Activated T-cell treated with anti-CD3 and anti-CD28 coated beads, Interleukin-2, amount 50 U/mL, for 24 hours (primary cell): ENCODE data around the gene RPH3AL.

Experiments
- DNase-seq: peaks from one replicate; pipeline ENCODE4 v3.0.0-alpha.2; 2020
- H3K27ac Mint-ChIP-seq: 2 replicates; pipeline ENCODE4 v1.8.0; 2020; ENCODE audit warnings: mild to moderate bottlenecking, mixed read lengths
- H3K27me3 Mint-ChIP-seq: 2 replicates; pipeline ENCODE4 v1.8.0; 2020; ENCODE audit warnings: mixed read lengths
- H3K36me3 Mint-ChIP-seq: 2 replicates; pipeline ENCODE4 v1.8.0; 2020; ENCODE audit warnings: low read depth, mixed read lengths
- H3K4me1 Mint-ChIP-seq: 2 replicates; pipeline ENCODE4 v1.8.0; 2020; ENCODE audit warnings: low read depth, mixed read lengths
- H3K4me3 Mint-ChIP-seq: 2 replicates; pipeline ENCODE4 v1.8.0; 2020; ENCODE audit warnings: mild to moderate bottlenecking, moderate library complexity, mixed read lengths
- H3K9me3 Mint-ChIP-seq: 2 replicates; pipeline ENCODE4 v1.8.0; 2020; ENCODE audit warnings: mixed read lengths

The RPH3AL gene

DNA sequence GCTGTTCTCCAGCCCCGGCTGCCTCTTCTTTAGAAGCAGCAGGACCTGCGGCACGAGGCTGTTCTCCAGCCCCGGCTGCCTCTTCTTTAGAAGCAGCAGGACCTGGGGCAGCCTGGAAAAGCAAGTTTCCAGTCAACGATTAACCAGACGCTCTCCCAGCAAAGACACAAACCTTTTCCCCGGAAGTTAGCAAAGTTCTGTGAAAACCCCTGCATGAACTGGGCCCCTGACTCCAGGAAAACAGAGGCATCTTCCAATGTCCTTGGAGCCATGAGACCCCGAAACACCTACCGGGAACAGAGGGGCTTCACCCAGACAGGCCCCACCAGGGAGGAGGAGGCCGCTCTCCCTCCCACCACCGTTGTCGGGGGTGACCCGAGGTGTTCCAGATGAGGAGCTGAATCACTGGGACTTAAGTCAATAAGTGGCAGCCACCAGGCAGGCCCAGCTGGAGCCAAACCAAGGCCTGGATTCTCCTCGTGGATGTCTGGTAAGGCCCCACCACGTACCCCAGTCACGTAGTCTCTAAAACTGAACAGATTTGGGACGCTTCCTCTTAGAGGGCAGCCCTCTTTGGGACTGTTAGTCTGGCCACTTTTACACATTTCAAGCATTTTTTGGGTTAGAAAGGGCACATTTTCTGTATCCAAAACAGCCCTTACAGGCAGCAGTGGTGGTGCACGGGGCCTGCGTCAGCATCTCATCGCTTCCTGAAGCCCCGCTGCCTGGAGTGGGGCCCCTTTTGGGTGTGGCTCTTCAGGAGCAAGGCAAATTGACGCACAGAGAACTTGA, at the start of gene RPH3AL:
TSS of gene RPH3AL (minus strand) at position 387 of the 792 bp plus-strand sequence. CDS start 25,264 bp downstream, outside the sequence.
- no peak within 1 kb of the TSS for H3K4me3 Mint-ChIP-seq
- no peaks in the 10 kb centered on the region for H3K36me3 Mint-ChIP-seq
- H3K27ac Mint-ChIP-seq: no peak within 1 kb of the TSS
- peaks cover 3% of the 10 kb centered on the region for H3K9me3 Mint-ChIP-seq
- no peak for DNase-seq
- H3K27me3 Mint-ChIP-seq: no peaks in the 10 kb centered on the region
- H3K4me1 Mint-ChIP-seq: peaks cover 2% of the 10 kb centered on the region

DNA sequence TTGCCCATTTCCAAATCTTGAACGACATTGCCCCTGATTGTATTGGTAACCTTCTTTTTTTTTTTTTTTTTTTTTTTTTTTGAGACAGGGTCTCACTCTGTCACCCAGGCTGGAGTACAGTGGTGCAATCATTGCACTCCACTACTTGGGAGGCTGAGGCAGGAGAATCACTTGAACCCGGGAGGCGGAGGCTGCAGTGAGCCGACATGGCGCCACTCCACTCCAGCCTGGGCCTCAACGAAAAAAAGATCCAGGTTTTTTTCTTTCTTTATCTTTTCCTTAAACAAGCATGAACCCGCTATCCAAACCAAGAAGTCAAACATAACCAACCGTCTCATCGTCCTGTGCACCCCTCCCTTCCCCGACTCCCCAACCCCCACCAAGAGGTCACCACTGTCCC, 47.6 kb upstream of the RPH3AL start:
- no peak overlapping the region for H3K4me3 Mint-ChIP-seq
- peaks cover 5% of the 10 kb centered on the region for H3K4me1 Mint-ChIP-seq
- no peak overlapping the region for H3K27ac Mint-ChIP-seq
- no peaks in the 10 kb centered on the region for H3K27me3 Mint-ChIP-seq
- DNase-seq: no peak
- peaks cover 30% of the 10 kb centered on the region for H3K36me3 Mint-ChIP-seq
- H3K9me3 Mint-ChIP-seq: no peaks in the 10 kb centered on the region

DNA sequence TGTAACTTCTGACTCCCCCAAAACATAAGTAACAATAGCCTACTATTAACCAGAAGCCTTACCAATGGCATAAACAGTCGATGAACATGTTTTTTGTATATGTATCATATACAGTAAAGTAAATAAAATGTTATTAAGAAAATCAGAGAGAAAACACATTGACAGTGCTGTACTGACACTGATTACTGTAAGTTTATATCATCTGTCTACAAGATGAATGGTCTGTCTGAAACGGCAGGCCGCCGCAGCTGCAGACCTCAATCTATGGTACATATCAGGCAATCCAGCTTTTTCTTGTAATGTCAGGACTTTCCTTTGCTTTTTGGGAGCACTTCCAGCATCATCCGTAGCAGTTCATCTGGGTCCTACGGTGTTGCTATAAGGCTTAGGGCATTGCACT, 44.2 kb upstream of the RPH3AL start:
- DNase-seq: no peak
- Mint-ChIP-seq H3K27ac (no peak overlapping the region), H3K9me3 (no peaks in the 10 kb centered on the region), H3K4me3 (no peak overlapping the region), H3K27me3 (no peaks in the 10 kb centered on the region), H3K4me1 (peaks cover 6% of the 10 kb centered on the region), H3K36me3 (peaks cover 21% of the 10 kb centered on the region)

- DNase-seq: no peak
- peaks cover 16% of the 10 kb centered on the region for H3K36me3 Mint-ChIP-seq
- H3K4me3 Mint-ChIP-seq: no peak overlapping the region
- H3K27ac Mint-ChIP-seq: no peak overlapping the region
- H3K9me3 Mint-ChIP-seq: no peaks in the 10 kb centered on the region
- no peaks in the 10 kb centered on the region for H3K27me3 Mint-ChIP-seq
- peaks cover 6% of the 10 kb centered on the region for H3K4me1 Mint-ChIP-seq
Observed at GRCh38 chr17:395974-396373, 43.4 kb upstream of the RPH3AL start.

DNA sequence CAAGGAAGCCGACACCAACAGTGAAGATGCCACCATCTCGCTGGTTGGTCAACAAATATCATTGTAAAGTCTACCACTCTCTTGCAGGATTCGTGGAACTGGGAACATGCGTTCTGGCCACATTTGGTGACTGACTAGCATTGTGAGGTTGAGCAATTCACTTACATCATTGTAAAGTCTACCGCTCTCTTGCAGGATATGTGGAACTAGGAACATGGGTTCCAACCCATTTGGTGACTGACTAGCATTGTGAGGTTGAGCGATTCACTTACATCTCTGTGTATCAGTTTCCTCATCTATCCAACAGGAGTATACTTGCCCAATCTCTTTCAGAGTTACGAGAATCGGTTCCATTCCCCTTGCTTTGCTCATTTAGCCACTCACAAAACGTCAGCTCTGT, 42.6 kb upstream of the RPH3AL start:
- no peaks in the 10 kb centered on the region for H3K9me3 Mint-ChIP-seq
- H3K27me3 Mint-ChIP-seq: no peaks in the 10 kb centered on the region
- H3K27ac Mint-ChIP-seq: peak overlapping the region; percentile 10
- no peak overlapping the region for H3K4me3 Mint-ChIP-seq
- no peak for DNase-seq
- H3K36me3 Mint-ChIP-seq: peaks cover 10% of the 10 kb centered on the region
- peaks cover 4% of the 10 kb centered on the region for H3K4me1 Mint-ChIP-seq

DNA sequence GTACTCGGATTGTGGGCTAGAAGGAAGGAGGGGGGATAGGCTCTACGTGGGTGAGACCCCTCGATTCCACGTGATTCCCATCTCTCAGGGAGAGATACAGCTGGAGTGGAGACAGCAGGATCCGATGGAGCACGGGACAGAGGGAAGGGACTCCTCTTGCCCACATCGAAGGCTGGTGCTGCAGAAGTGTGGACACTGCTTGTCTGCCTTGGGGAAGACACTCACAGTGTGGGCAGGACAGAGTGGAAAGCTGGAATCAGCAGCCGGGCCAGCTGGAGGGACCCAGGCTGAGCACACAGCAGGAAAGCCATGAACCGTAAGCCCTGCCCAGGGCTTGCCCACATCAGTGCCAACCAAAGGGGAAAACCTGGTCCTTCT, 42.1 kb upstream of the RPH3AL start:
- Mint-ChIP-seq H3K4me1 (peaks cover 4% of the 10 kb centered on the region), H3K27ac (peak overlapping the region; percentile 37)

GRCh38 chr17:393806-394717, 41.5 kb upstream of the RPH3AL start:
- Mint-ChIP-seq H3K27ac (peak overlapping the region; percentile 37), H3K4me1 (peaks cover 4% of the 10 kb centered on the region), H3K27me3 (no peaks in the 10 kb centered on the region), H3K36me3 (peaks cover 2% of the 10 kb centered on the region), H3K4me3 (no peak overlapping the region), H3K9me3 (no peaks in the 10 kb centered on the region)
- no peak for DNase-seq

More for the DNA sequence above, 42.1 kb upstream of the RPH3AL start:
- Mint-ChIP-seq H3K27me3 (no peaks in the 10 kb centered on the region), H3K36me3 (peaks cover 8% of the 10 kb centered on the region), H3K4me3 (no peak overlapping the region), H3K9me3 (no peaks in the 10 kb centered on the region)
- DNase-seq: no peak

DNA sequence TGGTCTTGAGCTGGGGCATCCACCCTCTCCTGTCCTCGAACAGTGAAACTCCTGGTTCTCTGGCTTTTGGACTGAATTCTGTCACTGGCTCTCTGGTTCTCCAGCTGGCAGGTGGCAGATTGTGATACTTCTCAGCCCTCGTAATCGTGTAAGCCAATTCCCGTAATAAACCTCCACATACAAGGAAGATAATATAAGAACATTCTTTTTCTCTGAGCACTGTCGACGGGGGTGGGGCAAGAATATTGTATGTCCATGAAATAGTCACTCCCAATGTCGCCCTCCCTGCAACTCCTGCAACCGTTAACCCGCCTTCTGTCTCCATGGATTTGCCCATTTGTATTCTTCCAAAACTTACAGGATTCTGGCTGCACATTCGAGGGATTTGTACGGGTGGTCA, 39.2 kb upstream of the RPH3AL start:
- H3K27ac Mint-ChIP-seq: no peak overlapping the region
- H3K36me3 Mint-ChIP-seq: no peaks in the 10 kb centered on the region
- no peak for DNase-seq
- H3K9me3 Mint-ChIP-seq: no peaks in the 10 kb centered on the region
- H3K4me1 Mint-ChIP-seq: peaks cover 5% of the 10 kb centered on the region
- peaks cover 6% of the 10 kb centered on the region for H3K27me3 Mint-ChIP-seq
- no peak overlapping the region for H3K4me3 Mint-ChIP-seq

DNA sequence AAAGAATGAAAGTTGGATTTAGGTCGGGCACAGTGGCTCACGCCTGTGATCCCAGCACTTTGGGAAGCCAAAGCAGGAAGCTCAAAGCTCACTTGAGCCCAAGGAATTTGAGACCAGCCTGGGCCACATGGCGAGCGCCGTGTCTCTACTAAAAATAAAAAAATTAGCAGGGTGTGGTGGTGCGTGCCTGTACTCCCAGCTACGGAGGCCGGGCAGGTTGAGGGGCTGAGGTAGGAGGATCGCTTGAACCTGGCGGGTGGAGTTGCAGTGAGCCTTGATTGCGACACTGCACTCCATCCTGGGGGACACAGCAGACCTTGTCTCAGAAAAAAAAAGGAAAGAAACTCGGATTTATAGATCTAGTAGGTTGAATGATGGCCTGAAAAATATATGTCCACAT, 37.4 kb upstream of the RPH3AL start:
- H3K36me3 Mint-ChIP-seq: no peaks in the 10 kb centered on the region
- peaks cover 12% of the 10 kb centered on the region for H3K27me3 Mint-ChIP-seq
- H3K4me3 Mint-ChIP-seq: no peak overlapping the region
- no peak overlapping the region for H3K27ac Mint-ChIP-seq
- H3K4me1 Mint-ChIP-seq: peaks cover 11% of the 10 kb centered on the region
- DNase-seq: no peak
- H3K9me3 Mint-ChIP-seq: no peaks in the 10 kb centered on the region

DNA sequence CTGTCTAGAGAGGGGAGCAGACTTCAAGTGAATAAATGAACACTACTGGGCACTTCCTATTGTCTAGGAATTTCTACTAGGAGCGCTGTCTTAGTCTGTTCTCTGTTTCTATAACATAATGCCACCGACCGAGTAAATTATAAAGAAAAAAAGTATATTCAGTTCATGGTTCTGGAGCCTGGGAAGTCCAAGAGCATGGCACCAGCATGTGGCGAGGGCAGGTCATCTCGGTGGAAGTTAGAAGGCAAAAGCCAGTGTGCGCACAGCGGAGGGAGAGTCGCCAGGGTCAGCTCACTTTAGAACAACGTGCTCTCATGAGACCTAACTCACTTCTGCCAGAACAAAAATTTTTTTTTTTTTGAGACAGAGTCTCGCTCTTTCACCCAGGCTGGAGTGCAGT, 35.5 kb upstream of the RPH3AL start:
- Mint-ChIP-seq H3K27me3 (peaks cover 19% of the 10 kb centered on the region), H3K36me3 (no peaks in the 10 kb centered on the region), H3K4me1 (peaks cover 12% of the 10 kb centered on the region), H3K4me3 (no peak overlapping the region), H3K27ac (no peak overlapping the region), H3K9me3 (no peaks in the 10 kb centered on the region)
- DNase-seq: no peak

- peaks cover 15% of the 10 kb centered on the region for H3K4me1 Mint-ChIP-seq
- no peak overlapping the region for H3K27ac Mint-ChIP-seq
- H3K36me3 Mint-ChIP-seq: no peaks in the 10 kb centered on the region
- H3K9me3 Mint-ChIP-seq: no peaks in the 10 kb centered on the region
- peaks cover 19% of the 10 kb centered on the region for H3K27me3 Mint-ChIP-seq
- H3K4me3 Mint-ChIP-seq: peak overlapping the region; percentile 70
- peak; percentile 87 for DNase-seq
Observed at GRCh38 chr17:386141-386876, 33.7 kb upstream of the RPH3AL start.

GRCh38 chr17:385836-386140, 33.2 kb upstream of the RPH3AL start:
- peaks cover 19% of the 10 kb centered on the region for H3K27me3 Mint-ChIP-seq
- H3K36me3 Mint-ChIP-seq: no peaks in the 10 kb centered on the region
- peak overlapping the region; percentile 38 for H3K4me3 Mint-ChIP-seq
- DNase-seq: no peak
- no peak overlapping the region for H3K27ac Mint-ChIP-seq
- H3K9me3 Mint-ChIP-seq: no peaks in the 10 kb centered on the region
- H3K4me1 Mint-ChIP-seq: peaks cover 15% of the 10 kb centered on the region

DNA sequence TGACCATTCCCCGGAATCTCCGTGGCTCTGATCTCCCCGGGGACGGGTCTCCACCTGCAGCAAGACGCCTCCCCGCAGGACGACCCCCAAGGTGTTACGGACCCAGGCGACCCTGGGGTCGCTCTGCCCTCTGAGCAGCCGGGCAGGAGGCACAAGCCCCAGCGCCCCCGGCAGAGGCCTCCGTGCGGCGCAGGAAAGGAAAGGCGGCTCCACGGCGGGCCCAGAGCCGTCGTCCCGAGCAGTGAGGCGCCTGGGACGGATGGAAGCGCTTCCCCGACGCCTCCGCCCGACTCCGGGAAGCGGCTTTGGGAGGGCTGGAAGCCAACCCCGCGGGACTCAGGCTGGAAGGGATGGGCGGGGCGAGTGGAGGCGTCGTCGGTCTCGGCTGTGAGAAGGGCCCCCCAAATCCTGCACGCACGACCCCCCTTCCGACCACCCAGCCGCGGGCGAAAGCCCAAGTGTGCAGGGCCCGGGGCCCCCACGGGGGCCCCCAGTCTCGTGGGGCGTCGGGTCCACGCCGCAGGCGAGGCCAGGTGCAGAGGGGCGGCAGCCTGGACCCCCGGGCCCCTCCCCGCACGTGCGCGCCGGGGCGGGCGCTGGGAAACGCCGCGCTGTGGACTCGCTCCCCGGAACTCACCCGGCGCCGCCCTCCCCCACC, 32.7 kb upstream of the RPH3AL start:
- H3K9me3 Mint-ChIP-seq: no peaks in the 10 kb centered on the region
- H3K4me3 Mint-ChIP-seq: peak overlapping the region; percentile 64
- H3K36me3 Mint-ChIP-seq: no peaks in the 10 kb centered on the region
- H3K27me3 Mint-ChIP-seq: peaks cover 19% of the 10 kb centered on the region
- no peak overlapping the region for H3K27ac Mint-ChIP-seq
- DNase-seq: peak; percentile 57
- H3K4me1 Mint-ChIP-seq: peaks cover 15% of the 10 kb centered on the region

DNA sequence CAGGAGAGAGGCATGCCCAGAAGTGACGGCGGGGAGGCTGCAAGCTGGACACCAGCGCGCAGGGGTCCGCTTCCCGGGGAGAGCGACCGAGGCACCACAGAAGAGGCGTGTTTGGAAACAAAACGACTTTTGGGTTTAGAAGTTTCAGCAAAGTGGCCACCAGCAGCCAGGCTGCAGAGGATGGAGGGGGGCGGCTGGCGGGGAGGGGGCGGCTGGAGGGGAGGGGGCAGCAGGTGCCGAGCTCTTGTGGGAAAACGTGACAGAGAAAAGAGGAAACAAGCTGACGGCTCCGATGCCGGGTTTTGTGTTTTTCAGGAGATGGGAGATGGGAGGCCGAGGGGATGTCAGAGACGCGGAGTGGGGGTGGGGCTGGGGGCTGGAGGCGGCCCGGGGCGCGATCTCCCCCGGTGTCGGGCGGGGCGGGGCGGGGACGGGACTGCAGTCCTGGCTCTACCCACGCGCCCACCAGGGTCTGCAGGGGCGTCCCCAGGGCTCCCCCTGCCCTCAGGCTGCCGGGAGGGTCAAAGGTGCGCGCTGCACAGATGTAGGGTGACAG, 32.1 kb upstream of the RPH3AL start:
- H3K27ac Mint-ChIP-seq: no peak overlapping the region
- DNase-seq: no peak
- H3K27me3 Mint-ChIP-seq: peaks cover 19% of the 10 kb centered on the region
- no peaks in the 10 kb centered on the region for H3K36me3 Mint-ChIP-seq
- H3K4me3 Mint-ChIP-seq: peak overlapping the region; percentile 64
- no peaks in the 10 kb centered on the region for H3K9me3 Mint-ChIP-seq
- peaks cover 15% of the 10 kb centered on the region for H3K4me1 Mint-ChIP-seq
